Measurements from ENCODE around the gene AGXT.

AGXT gene

GRCh38 chr2:240906911-240907590 lies 38.4 kb downstream of the AGXT start:
- Mint-ChIP-seq H3K27me3 (peaks cover 24% of the 10 kb centered on the region), H3K27ac (no peak overlapping the region), H3K4me1 (no peaks in the 10 kb centered on the region), H3K4me3 (no peak overlapping the region), H3K9me3 (no peaks in the 10 kb centered on the region)
- ATAC-seq: no peak
- DNase-seq: no peak

DNA sequence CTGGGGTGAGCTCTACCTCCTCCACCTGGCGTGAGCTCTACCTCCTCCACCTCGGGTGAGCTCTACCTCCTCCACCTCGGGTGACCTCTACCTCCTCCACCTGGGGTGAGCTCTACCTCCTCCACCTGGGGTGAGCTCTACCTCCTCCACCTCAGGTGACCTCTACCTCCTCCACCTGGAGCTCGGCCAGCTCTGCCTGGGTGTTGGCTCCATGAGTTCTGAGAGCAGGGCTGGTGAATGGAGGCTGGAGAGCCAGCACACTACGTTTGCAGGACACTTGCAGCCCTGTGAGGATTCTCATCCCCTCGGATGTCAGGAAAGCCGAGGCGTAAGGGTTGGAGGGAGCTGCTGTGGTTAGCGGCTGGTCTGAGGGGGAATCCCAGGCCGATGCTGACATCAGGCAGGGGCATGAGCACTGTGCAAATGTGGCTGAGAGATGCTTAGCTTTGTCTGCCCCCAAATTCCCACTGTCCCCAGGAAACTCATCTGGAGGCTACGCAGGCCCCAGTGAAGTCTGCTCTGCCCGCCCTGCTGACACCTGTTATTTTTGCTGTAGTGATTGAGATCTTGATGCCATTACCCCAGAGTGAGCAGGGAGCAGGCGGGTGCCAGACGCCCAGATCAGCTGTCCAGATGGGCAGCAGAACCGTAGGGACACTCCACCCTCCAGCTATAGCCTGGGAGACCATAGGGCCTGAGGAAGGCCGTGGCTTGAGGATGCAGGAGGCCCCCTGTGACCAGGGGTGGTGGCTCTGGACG lies 40.8 kb downstream of the AGXT start:
- Mint-ChIP-seq H3K9me3 (no peaks in the 10 kb centered on the region), H3K4me1 (no peaks in the 10 kb centered on the region), H3K27me3 (peaks cover 40% of the 10 kb centered on the region), H3K27ac (no peak overlapping the region), H3K4me3 (no peak overlapping the region)
- DNase-seq (no peak), ATAC-seq (no peak)

DNA sequence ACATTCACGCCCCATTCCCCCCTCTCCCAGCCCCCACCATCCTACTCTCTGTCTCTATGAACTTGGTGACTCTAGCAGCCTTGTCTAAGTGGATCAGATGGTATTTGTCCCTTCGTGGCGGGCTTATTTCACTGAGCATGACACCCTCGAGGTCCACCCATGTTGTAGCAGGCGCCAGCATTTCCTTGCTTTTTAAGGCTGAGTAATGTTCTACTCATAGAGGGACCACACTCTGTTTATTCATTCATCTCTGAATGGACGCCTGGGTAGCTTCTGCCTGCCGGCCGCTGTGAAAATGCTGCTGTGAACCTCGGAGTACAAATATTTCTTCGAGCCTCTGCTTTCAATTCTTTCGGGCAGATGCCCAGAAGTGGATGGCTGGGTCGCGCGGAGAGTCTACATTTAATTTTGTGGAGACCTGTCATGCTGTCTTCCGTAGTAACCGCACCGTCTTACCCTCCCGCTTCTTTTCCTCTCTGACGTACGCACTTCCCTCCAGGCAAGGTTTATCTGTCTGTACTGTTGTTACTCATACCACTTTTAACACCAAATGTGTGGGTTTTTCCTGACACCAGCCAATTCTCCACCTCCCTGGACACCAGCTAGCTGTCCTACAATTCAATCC lies 43.1 kb downstream of the AGXT start:
- peaks cover 58% of the 10 kb centered on the region for H3K27me3 Mint-ChIP-seq
- ATAC-seq (no peak), DNase-seq (no peak)
- H3K9me3 Mint-ChIP-seq: no peaks in the 10 kb centered on the region
- peak overlapping the region in 1 of 2 donors; percentile 71 for H3K27ac Mint-ChIP-seq
- peaks cover 5% of the 10 kb centered on the region for H3K4me1 Mint-ChIP-seq
- no peak overlapping the region for H3K4me3 Mint-ChIP-seq

DNA sequence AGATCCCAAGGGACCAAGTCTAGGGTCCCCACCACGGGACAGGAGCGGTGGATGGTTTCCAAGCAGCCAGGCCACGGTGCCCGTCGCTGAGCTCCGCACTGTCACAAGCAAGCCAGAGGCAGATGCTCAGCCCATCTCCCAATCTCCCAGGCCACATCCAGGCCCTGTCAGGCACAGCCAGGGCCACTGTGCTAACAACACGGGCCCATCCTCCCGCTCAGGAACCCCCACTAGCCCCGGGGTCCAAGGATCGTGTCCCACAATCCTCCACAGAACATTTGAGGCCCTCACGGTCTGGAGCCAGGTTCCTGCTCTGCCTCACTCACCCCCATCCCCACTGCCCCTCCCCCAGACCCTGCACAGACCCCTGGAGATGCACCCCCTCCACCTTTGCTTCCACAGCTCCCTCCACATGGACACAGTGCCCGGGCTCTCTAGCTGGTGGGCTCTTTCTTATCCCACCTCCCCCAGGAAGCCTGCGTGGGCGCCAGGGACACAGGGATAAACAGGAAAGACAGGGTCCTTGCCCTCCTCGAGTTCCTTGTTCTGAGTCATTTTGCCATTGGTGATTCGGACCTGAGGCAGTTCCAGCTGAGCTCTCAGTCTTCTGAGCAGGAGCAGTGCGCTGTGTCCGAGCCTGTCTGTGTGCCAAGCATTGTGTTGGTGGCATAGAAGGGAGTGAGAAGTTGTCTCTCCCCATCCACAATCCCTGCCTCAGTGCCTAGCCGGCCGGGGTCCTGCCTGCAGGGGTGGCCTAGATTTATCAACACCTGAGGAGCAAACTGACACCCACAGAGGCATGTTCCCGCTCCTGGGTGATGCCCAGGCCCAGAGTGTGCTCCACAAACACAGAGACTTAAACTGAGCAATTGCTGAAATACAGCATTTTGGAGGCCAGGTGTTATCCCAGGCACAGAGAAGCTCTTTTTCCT lies 44.5 kb downstream of the AGXT start:
- no peak for DNase-seq
- no peaks in the 10 kb centered on the region for H3K9me3 Mint-ChIP-seq
- H3K4me1 Mint-ChIP-seq: peaks cover 5% of the 10 kb centered on the region
- H3K27ac Mint-ChIP-seq: no peak overlapping the region
- no peak for ATAC-seq
- H3K4me3 Mint-ChIP-seq: no peak overlapping the region
- peaks cover 61% of the 10 kb centered on the region for H3K27me3 Mint-ChIP-seq

DNA sequence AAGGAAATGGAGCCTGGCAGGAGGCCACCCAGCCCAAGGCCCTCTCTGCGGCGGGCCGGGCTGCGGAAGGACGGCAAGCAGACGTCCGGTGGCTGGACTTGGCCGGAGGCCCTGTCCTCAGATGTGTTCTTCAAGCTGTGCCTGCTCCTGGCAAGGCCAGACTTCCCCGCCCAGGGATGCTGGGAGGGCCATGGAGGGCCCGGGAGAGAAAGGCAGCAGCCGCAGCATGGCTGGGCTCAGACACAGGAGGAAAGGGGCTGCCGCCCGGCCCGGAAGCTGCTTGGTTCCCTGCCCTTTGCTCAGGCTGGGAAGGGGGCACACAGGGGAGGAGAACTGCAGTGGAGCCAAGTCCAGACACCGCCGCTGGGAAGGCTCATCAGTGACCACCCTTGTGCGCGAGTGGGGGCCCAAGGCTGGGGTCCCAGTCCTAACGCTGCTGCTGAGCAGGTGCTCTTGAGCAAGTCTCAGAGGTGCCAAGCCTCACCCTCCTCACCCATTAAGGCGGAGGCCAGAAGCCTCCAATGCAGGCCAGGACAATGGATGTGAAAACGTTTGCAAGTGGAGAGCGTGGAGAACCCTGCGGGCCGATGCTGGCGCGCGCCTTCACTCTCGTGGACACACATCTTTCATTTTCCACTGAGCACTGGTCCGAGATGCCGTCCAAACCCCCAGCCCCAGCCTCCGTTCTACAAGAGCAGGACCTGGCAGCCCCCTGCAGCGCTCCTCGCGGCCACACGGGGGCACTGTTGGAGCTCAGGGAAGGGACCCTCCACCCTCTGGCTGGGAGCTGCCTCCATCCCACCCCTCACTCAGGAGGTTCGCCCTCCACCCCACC lies 45.4 kb downstream of the AGXT start:
- Mint-ChIP-seq H3K4me1 (peaks cover 5% of the 10 kb centered on the region), H3K27ac (no peak overlapping the region), H3K4me3 (no peak overlapping the region), H3K9me3 (no peaks in the 10 kb centered on the region), H3K27me3 (peaks cover 61% of the 10 kb centered on the region)
- peak; percentile 63 for ATAC-seq
- DNase-seq: peak; percentile 66 to 67

GRCh38 chr2:240914645-240915525 lies 46.3 kb downstream of the AGXT start:
- Mint-ChIP-seq H3K4me3 (no peak overlapping the region), H3K9me3 (no peaks in the 10 kb centered on the region), H3K27ac (no peak overlapping the region), H3K4me1 (peaks cover 5% of the 10 kb centered on the region), H3K27me3 (peaks cover 61% of the 10 kb centered on the region)
- ATAC-seq (no peak), DNase-seq (no peak)

- ATAC-seq (peak; percentile 21), DNase-seq (no peak)
- Mint-ChIP-seq H3K4me3 (no peak overlapping the region), H3K4me1 (peaks cover 5% of the 10 kb centered on the region), H3K27me3 (peaks cover 61% of the 10 kb centered on the region), H3K27ac (no peak overlapping the region), H3K9me3 (no peaks in the 10 kb centered on the region)
Measured at GRCh38 chr2:240915526-240916341, 47.1 kb downstream of the AGXT start.

- H3K27me3 Mint-ChIP-seq: peaks cover 58% of the 10 kb centered on the region
- no peak for ATAC-seq
Measured at GRCh38 chr2:240916571-240917008, 48.0 kb downstream of the AGXT start.

GRCh38 chr2:240917009-240917683 lies 48.5 kb downstream of the AGXT start:
- Mint-ChIP-seq H3K9me3 (no peaks in the 10 kb centered on the region), H3K4me3 (no peak overlapping the region), H3K27ac (no peak overlapping the region), H3K27me3 (peaks cover 52% of the 10 kb centered on the region), H3K4me1 (peaks cover 5% of the 10 kb centered on the region)
- ATAC-seq (no peak), DNase-seq (no peak)

More at GRCh38 chr2:240916571-240917008, 48.0 kb downstream of the AGXT start:
- no peak for DNase-seq
- Mint-ChIP-seq H3K27ac (no peak overlapping the region), H3K4me1 (peaks cover 5% of the 10 kb centered on the region), H3K9me3 (no peaks in the 10 kb centered on the region), H3K4me3 (no peak overlapping the region)

GRCh38 chr2:240917684-240918257 lies 49.1 kb downstream of the AGXT start:
- ATAC-seq (no peak), DNase-seq (no peak)
- Mint-ChIP-seq H3K9me3 (no peaks in the 10 kb centered on the region), H3K27ac (no peak overlapping the region), H3K27me3 (peaks cover 46% of the 10 kb centered on the region), H3K4me3 (no peak overlapping the region), H3K4me1 (peaks cover 5% of the 10 kb centered on the region)

DNA sequence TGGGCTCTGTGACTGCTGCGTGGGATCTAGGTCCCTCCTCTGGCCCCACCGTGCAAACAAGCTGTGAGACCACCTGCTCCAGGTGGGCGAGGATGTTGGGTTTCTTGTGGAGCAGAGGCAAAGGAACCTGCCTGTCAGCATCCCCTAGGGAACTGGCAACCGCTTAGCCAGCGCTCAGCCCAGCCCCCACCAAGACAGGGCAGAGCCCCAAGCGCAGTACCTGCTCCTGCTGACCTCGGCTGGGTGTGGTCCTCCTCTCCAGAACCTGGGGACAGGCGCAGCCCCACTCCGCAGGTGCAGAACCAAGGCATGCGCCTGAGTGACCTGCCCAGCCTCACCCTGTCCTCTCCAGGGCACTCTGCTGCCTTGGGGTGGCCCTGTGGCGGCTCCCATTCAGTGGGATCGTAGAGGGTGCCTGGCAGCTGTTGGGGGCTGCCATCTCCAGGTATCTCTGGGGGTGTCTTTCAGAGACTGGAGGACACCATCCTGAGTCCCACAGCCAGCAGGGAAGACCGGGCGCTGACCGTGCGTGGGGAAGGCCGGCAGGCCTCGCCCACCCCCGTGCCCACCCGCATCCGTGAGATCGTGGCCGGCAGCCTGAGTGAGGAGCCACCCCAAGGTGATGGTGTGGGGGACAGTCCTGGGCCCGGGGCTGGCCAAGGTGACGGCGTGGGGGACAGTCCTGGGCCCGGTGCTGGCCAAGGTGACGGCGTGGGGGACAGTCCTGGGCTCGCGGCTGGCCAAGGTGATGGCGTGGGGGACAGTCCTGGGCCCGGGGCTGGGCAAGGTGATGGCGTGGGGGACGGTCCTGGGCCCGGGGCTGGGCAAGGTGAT lies 49.9 kb downstream of the AGXT start:
- no peak for ATAC-seq
- Mint-ChIP-seq H3K9me3 (no peaks in the 10 kb centered on the region), H3K27ac (peak overlapping the region in 1 of 2 donors; percentile 34), H3K27me3 (peaks cover 39% of the 10 kb centered on the region), H3K4me3 (no peak overlapping the region), H3K4me1 (peaks cover 5% of the 10 kb centered on the region)
- no peak for DNase-seq

All from stimulated activated naive CD8-positive, alpha-beta T cell treated with anti-CD3 and anti-CD28 coated beads, Interleukin-15, amount 100 ng/mL, for 72 hours (primary cell).